Measurements from ENCODE around the gene TMEM127.

Gene TMEM127

GRCh38 chr2:96265840-96266679 lies at the start of gene TMEM127, which contains the start of gene CIAO1:
Gene TMEM127, minus strand, starts transcription at chr2:96265997. Its CDS starts 616 bp downstream, at chr2:96265381.
Gene CIAO1, plus strand, starts transcription at chr2:96266225. Its CDS starts 126 bp downstream, at chr2:96266351.
- in situ Hi-C loops (cut with MboI; ENCODE audit: low sequenced_read_pairs), result no loop called here

- in situ Hi-C loops (cut with MboI; ENCODE audit: low sequenced_read_pairs), result no loop called here
These were observed 49.2 kb upstream of the TMEM127 start for GRCh38 chr2:96315005-96315399.

GRCh38 chr2:96308248-96308647 lies 42.5 kb upstream of the TMEM127 start:
- in situ Hi-C loops (cut with MboI; ENCODE audit: low sequenced_read_pairs), result no loop called here

- in situ Hi-C loops (cut with MboI; ENCODE audit: low sequenced_read_pairs), result no loop called here
These were observed 40.6 kb upstream of the TMEM127 start for GRCh38 chr2:96306370-96306769.

GRCh38 chr2:96305979-96306308 lies 40.1 kb upstream of the TMEM127 start:
- in situ Hi-C loops (cut with MboI; ENCODE audit: low sequenced_read_pairs), result no loop called here

GRCh38 chr2:96305091-96305978 lies 39.5 kb upstream of the TMEM127 start, which contains the start of gene SNRNP200:
Gene SNRNP200, minus strand, starts transcription at chr2:96305546. Its CDS starts 109 bp downstream, at chr2:96305437.
- in situ Hi-C loops (cut with MboI; ENCODE audit: low sequenced_read_pairs), result no loop called here

GRCh38 chr2:96304606-96305005 lies 38.8 kb upstream of the TMEM127 start:
- in situ Hi-C loops (cut with MboI; ENCODE audit: low sequenced_read_pairs), result no loop called here

- in situ Hi-C loops (cut with MboI; ENCODE audit: low sequenced_read_pairs), result no loop called here
These were observed 36.1 kb upstream of the TMEM127 start for GRCh38 chr2:96301865-96302264.

GRCh38 chr2:96296925-96297324 lies 31.1 kb upstream of the TMEM127 start:
- in situ Hi-C loops (cut with MboI; ENCODE audit: low sequenced_read_pairs), result loop anchor here (25.0 kb wide), 1 partner anchor 285 kb away; no protein-coding TSS in a partner anchor

- in situ Hi-C loops (cut with MboI; ENCODE audit: low sequenced_read_pairs), result loop anchor here (25.0 kb wide), 1 partner anchor 282 kb away; no protein-coding TSS in a partner anchor
These were observed 28.5 kb upstream of the TMEM127 start for GRCh38 chr2:96294271-96294670.

- in situ Hi-C loops (cut with MboI; ENCODE audit: low sequenced_read_pairs), result loop anchor here (25.0 kb wide), 1 partner anchor 279 kb away; no protein-coding TSS in a partner anchor
These were observed 26.0 kb upstream of the TMEM127 start for GRCh38 chr2:96291751-96292150.

GRCh38 chr2:96287273-96287856 lies 21.6 kb upstream of the TMEM127 start:
- in situ Hi-C loops (cut with MboI; ENCODE audit: low sequenced_read_pairs), result loop anchor here (25.0 kb wide), 1 partner anchor 275 kb away; no protein-coding TSS in a partner anchor

- in situ Hi-C loops (cut with MboI; ENCODE audit: low sequenced_read_pairs), result loop anchor here (25.0 kb wide), 1 partner anchor 265 kb away; no protein-coding TSS in a partner anchor
These were observed 11.1 kb upstream of the TMEM127 start for GRCh38 chr2:96276787-96277499.

GRCh38 chr2:96274355-96275056 lies 8.7 kb upstream of the TMEM127 start:
- in situ Hi-C loops (cut with MboI; ENCODE audit: low sequenced_read_pairs), result loop anchor here (25.0 kb wide), 1 partner anchor 262 kb away; no protein-coding TSS in a partner anchor

GRCh38 chr2:96273763-96274162 lies 8.0 kb upstream of the TMEM127 start:
- in situ Hi-C loops (cut with MboI; ENCODE audit: low sequenced_read_pairs), result no loop called here

GRCh38 chr2:96271995-96272394 lies 6.2 kb upstream of the TMEM127 start:
- in situ Hi-C loops (cut with MboI; ENCODE audit: low sequenced_read_pairs), result no loop called here

- in situ Hi-C loops (cut with MboI; ENCODE audit: low sequenced_read_pairs), result no loop called here
These were observed 1.6 kb upstream of the TMEM127 start for GRCh38 chr2:96267159-96267971.

- in situ Hi-C loops (cut with MboI; ENCODE audit: low sequenced_read_pairs), result no loop called here
These were observed 403 bp downstream of the TMEM127 start for GRCh38 chr2:96265349-96265839.
